ENCODE data around the gene MARCHF3.

GRCh38 chr5:127028822-127029457 lies 1.4 kb downstream of the MARCHF3 start:
- TF ChIP-seq NR2F1 (conservative IDR thresholded peaks at IDR 0.05) (no peak), CTCF (IDR thresholded peaks at IDR 0.05 in 2 of 3, conservative IDR thresholded peaks at IDR 0.05 in 1 of 3; ENCODE audit: control insufficient read depth in 2 of 3, extremely low read depth in 1 of 3, insufficient read depth in 1 of 3, low read depth in 3 of 3, low read length in 3 of 3) (no peak), PBX3 (IDR thresholded peaks at IDR 0.05; ENCODE audit: insufficient replicate concordance, low read depth, low read length) (no peak)

Measured in GM12878 (cell line).